Hematopoietic multipotent progenitor cell treated with erythropoietin and hydrocortisone succinate and interleukin-3 and kit ligand, for 15 days (in vitro differentiated cells): ENCODE data around the gene TREML2.

ENCODE experiments used
- DNase-seq: peaks from one replicate; pipeline ENCODE4 v3.0.0-alpha.2; 2015; ENCODE audit warnings: low spot score

The TREML2 gene

GRCh38 chr6:41176189-41176588, 24.8 kb downstream of the TREML2 start:
- DNase-seq = no peak

- no peak for DNase-seq
These were observed 25.9 kb downstream of the TREML2 start for GRCh38 chr6:41175084-41175483.

DNA sequence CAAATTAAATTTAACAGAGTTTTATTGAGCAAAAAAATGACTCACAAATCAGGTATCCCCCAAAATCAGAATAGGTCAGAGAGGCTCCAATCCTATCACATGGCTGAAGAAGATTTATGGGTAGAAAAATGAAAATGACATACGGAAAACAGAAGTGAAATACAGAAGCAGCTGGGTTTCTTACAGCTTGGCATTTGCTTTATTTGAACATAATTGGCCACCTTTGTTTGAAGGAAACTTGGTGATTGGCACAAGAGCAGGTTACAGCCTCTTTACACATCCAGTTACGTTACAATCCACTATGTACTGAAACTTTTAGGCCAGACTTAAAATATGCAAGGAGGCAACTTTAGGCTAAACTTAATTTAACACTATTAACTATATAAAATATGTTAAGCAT, 26.3 kb downstream of the TREML2 start:
- DNase-seq = no peak

- DNase-seq = no peak
These were observed 29.0 kb downstream of the TREML2 start for GRCh38 chr6:41171908-41172307.

GRCh38 chr6:41170547-41171160, 30.3 kb downstream of the TREML2 start:
- DNase-seq = no peak

DNA sequence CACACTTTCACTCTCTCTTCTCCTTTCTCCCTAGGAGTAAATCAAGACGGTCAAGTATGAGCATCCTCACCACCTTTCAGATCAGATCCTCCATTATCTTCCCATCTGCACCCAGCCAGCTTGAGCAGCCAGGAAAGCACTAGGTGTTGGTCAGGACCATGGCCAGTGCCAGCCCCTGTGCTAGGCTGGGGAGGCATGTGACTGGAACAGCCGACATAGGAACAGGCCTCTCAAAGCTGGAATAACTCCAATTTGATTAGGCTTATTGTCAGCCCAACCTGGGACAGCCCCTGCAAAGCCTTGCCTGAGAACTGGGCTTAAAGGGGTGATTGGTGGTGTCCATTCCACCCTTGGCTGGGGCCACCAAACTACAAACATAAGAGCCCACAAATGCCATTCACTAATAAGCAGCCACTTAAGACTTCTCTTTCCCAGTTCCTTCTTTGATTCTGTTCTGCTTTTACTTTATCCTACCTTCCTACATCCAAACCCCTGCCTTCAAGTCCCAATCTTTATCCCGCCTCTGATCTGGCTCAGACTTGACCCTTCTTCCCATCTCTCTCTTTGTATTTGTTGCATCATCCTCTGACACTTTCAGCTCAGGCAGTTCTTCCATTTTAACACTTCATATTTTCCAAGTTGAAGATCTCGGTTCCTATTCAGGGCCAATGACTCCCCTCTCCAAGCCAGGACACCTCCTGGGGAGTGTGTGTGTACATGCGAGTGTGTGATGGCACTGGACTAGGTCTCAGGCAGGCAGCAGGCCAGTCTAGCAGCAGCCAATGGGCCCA, 33.6 kb downstream of the TREML2 start:
- no peak for DNase-seq

DNA sequence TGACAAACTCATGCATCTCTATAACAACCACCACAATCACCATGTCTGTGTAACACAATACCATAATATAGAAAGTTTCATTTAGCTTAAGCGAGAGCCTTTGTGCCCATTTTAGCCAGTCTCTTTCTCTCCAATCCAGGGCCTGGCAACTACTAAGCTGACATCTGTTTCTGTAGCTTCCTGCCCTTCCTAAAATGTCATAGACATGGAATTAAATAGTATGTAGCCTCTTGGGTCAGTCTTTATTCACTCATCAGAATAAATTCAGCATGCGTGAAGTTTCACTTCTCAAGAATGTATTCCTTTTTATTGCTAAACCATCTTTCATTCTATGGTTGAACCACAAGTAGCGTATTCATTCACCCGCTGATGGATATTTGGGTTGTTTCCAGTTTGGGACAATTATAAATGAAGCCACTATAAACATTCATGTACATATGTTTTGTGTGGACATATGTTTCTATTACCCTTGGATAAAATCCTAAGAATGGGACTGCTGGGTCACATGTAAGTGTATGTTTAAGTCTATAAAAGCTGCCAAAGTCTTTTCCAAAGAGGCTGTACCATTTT, 36.3 kb downstream of the TREML2 start:
- no peak for DNase-seq

DNA sequence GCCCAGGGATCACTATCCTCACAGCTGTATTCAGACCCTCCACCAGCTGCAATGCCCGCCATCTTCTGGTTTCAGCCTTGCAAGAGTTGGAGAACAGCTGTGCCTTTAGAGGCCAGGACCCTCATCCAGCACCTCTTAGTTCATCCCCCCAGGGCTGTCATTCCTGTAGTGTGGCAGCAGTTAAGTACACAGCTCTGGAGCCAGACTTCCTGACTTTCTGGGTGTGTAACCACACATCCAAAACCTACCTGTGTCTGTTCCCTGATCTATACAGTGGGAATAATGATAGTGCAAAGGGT, 37.6 kb downstream of the TREML2 start:
- no peak for DNase-seq

DNA sequence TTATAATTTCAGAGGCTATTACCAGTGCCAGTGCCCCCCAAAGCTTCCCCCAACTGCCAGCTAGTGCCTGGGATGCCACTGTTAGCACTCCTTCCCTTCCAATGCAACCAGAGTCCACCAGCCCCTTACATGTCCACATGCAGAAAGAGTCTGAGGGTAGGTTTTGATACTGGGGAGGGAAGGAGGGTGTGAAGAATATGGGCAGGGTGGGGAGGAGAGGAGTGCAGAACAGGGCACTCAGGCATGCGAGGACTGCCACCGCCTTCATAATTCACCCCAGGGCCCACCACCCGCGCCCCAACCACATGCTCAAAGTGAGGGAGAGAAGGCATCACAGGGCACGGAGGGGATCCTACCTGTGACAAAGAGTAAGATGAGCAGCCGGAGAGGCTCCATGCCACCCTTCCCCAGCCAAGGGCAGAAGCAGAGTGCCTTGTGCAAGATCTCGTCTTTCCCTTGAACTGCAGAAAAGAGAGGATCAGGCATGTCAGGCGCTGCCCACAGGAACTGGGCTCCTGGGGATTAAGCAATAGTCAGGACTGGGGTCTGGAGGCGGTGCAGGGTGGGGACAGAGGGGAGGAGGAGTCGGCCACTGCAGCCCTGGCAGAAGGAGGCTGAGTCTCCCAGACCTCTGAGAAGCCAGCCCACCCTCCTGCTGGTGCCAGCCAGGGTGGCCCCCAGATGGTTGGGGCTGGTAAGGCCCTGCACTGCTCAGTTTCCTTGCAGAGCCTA, 38.1 kb downstream of the TREML2 start, which contains the start of gene TREM2:
TREM2 (minus strand) TSS at position 430 of the 732 bp plus-strand sequence; CDS start at position 396, 34 bp downstream.
- no peak for DNase-seq

GRCh38 chr6:41161851-41162552, 38.9 kb downstream of the TREML2 start:
- no peak for DNase-seq

GRCh38 chr6:41161380-41161779, 39.6 kb downstream of the TREML2 start:
- DNase-seq = no peak

DNA sequence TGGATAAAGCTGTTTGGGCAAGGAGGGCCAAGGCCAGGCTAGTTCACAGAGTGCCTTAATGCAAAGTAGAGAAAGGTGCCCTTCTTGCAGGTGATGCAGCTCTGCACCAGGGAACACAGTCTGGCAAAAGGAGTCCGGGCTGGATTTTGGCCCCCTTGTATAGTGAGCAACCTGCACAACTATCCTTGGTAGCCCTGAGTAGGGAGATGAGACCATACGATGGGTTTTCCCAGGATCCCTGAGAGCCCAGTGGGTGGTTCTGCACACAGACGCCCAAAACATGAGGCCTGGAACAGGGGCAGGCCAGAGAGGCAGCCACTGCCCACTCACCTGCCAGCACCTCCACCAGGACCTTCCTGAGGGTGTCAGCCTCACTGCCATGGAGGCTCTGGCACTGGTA, 40.0 kb downstream of the TREML2 start:
- DNase-seq = no peak

- no peak for DNase-seq
These were observed 41.4 kb downstream of the TREML2 start for GRCh38 chr6:41159415-41160082.

DNA sequence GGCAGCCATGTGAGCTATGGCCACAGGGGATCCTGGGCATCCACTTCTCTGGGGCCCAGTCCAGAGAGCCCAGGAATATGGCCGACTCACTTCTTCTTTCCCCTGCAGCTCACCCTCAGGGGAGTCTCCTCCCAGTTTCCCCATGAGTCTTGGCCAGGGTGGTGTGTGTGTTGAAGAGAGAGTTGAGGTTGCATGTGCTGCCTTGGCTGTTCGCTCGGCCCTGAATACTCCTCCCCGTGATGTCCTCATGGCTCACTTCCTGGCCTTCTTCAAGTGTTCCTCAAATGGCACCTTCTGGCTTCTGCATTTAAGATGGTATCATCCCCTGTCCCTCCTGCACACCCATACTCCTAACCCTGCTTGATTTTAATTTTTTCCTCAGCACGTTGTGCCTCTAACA, 43.6 kb downstream of the TREML2 start:
- DNase-seq = no peak

DNA sequence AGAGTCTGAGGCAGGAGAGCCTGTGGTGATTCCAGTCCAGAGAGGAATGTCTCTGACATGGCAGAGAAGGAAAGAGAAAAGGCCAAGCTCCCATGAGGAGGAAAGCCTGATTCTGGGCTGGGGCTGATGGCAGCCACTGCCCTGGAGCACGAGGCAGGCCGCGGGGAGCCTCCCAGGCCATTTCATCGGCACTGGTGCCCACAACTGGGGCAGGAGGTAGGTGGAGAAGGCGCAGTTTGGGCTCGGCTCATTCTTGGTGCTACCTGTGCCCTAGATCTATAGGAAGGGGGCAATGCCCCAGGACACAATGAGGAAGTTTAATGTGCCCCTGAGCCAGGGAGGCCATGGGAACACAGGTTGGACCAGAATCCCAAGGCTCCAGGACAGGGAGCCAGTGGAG, 44.2 kb downstream of the TREML2 start:
- DNase-seq = no peak

DNA sequence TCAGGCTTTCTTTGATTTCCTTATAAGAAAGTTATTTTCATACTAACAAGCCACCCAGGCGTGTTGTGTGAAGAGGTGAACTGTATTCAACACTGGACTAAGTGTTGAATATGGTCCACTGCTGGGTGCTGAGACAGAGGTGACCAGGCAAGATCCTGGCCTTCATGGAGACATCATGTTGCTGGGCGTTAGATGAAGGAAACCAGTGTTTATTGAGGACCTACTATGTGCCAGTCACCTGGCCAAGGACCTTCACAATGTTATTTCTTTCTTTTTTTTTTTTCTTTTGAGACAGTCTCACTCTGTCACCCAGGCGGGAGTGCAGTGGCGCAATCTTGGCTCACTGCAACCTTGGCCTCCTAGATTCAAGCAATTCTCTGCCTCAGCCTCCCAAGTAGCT, 44.9 kb downstream of the TREML2 start:
- DNase-seq = no peak

DNA sequence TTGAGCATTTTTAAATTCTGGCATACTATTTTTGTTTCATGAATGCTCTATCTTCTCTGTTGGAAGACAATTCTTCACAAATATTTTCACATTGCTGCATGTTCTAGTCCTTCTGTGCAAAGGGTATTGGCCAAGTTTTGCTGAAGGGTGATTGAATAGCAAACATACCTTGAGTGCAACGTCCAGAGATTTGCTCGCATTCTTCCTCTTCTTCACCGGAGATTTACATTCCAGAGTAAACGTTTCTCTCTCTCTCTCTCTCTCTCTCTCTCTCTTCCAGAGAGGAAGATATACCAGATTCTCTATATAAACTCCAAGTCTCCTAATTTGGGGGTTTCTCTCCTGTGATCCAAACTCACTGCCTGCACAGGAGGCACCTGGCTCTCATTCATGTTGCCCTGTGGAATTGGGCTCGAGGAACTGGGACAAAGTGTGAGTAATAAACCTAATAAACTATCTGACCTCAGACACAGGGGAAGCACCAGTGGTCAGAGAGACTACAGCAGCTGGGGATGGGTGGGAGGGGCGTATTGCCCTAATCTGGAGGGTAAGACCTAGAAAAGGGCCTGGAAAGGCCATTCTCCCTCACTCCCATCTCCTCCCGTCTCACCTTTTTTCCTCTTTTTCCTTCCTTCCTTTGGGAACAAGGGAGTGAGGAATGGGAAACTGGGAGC, 45.7 kb downstream of the TREML2 start:
- no peak for DNase-seq

DNA sequence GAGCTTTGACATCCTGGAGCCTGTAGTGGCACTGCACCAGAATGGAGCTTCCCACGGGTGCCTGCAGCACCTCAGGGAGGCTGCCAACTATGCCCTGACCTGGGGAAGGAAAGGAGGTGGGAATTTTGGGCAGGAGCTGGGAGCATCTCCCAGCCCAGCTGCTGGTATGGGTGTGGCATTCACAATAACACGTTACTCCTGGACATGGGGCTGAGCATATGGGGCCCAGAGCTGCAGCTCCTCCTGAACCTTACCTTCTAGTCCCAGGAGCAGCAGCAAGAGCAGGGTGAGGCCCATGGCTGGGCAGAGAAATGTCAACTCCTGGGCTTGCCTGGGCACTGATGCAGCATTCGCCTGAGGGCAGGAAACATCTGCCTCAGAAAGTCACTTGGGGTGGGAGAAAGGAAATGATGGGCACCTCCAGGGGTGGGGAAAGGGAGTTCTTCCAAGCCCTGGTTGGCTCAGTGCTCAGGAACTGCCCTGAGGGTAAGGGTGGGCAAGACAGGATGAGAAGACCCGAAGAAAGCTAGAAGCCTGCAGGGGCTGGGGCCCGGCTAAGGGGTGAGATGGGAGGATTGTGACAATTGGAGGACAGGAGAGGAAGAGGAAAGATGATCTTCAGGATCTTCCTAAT, 46.8 kb downstream of the TREML2 start, which contains the start of gene TREML1:
TREML1 (minus strand) TSS at position 356 of the 634 bp plus-strand sequence; CDS start at position 297, 59 bp downstream.
- DNase-seq = no peak

DNA sequence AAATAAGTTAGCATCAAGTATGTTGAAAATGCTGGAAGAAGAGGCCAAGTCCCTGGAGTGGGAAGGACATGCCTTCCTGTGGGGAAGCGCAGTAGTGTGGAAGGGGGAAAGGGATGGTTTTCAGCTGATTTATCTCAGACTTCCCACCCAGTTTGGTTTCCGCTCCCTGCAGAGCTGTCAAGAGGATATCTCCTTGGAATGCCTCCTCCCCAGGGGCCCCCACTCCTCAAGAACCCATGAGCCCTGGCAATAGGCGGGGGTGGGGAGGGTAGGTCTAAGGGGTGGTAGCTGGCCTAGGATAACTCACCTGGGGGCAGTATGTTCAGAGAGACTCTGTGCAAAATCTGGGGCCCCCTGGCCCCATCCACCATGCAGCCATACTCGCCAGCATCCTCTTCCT, 47.5 kb downstream of the TREML2 start:
- DNase-seq = no peak

GRCh38 chr6:41150671-41151070, 50.3 kb downstream of the TREML2 start:
- no peak for DNase-seq
